CD1c-positive myeloid dendritic cell (primary cell): Measurements from ENCODE around the gene SEC14L3.
A peak's percentile ranks its signal among the peaks of the same experiment; 100 is the strongest.

Source experiments
- DNase-seq: peaks from one replicate; pipeline ENCODE4 v3.0.0-alpha.2; 2016; ENCODE audit errors: extremely low spot score

The SEC14L3 gene

DNA sequence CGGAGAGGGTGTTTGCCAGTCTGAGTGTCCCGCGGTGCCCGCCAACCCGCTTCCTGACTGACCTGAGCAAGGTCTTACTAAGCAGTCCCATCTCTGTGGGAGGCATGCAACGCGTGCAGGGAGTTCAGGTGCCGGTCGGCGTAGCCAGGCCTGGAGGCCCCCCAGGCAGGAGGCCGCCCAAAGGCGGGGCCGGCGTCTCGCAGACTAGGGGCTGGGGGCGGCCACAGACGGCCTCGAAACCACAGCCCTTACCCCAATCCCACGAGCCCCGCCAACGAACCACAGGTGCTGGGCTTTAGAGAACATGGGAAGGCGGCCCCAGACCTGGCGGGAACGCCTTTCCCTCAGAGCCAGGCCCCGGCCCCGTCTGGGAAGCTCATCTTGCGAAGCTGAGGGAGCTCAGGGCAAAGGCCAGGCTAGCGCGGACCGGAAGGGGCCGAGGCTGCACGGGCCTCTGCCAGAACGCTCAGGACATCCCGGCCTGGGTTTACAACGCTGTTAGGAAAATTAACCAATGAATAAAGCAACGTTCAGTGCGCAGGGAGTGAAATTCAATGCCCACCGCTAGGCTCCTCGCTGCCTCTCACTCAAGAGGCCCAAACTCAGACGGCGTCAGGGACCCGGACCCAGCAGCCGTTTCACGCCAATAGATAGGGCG, 48.4 kb downstream of the SEC14L3 start:
- no peak for DNase-seq

DNA sequence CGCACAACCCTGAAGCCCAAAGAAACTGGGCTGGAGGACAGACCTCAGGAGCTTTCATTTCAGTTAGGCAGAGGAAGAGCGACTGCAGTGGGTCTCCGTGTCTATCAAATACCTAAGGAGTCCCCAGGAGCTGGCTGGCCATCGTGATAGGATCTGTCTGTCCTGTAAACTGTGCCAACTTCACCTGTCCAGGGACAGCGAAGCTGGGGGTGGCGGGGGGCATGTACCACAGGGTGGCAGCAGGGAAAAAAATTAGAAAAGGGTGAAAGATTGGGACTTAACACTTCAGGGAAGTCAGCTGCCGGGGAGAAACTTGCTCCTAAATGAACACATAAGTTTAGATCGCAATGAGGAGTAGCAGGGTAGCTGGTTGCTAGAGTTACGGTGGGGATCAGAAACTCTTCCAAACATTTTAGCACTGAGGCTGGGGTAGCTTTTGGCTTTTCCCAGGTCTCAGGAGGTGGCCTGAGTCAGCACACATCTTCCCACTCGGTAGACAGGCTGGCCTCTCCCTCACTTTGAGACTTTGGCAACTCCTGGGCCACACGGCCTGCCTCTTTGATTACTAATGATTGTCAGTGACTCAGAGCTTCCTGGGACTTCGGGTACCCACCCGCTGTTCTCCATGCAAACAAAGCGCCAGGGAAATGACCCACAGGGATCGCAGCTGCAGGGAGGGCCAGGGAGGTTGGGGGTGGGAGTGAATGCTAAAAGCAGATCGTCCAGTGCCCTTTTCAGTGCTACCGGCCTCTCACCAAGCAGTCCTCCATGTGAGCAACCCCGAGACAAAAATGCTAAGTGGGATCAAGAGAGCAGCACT, 49.1 kb downstream of the SEC14L3 start:
- DNase-seq, result peak; percentile 79

- DNase-seq, result no peak
These were observed 49.9 kb downstream of the SEC14L3 start for GRCh38 chr22:30421695-30422480.

- DNase-seq, result peak; percentile 30
These were observed 51.3 kb downstream of the SEC14L3 start for GRCh38 chr22:30420347-30421125.

- no peak for DNase-seq
These were observed 55.0 kb downstream of the SEC14L3 start for GRCh38 chr22:30416837-30417236.

DNA sequence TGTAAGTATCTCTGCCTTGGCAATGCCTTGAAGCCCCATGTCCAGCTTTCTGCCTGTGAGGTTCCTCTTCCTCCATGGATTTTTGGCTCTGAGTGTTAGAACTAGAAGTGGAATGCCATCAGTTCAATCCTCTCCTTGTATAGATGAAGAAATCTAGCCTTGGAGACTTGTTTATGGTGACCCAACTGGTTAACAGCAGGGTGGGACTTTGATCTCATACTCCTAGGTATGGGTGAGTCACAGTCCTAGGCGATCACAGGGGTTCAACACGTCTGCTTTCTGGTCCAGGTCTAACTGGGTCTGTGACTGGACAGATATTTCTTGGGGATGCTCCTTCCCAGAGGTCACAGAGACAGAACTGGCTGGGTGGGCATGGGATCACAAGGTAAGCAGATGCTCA, 55.4 kb downstream of the SEC14L3 start:
- no peak for DNase-seq

DNA sequence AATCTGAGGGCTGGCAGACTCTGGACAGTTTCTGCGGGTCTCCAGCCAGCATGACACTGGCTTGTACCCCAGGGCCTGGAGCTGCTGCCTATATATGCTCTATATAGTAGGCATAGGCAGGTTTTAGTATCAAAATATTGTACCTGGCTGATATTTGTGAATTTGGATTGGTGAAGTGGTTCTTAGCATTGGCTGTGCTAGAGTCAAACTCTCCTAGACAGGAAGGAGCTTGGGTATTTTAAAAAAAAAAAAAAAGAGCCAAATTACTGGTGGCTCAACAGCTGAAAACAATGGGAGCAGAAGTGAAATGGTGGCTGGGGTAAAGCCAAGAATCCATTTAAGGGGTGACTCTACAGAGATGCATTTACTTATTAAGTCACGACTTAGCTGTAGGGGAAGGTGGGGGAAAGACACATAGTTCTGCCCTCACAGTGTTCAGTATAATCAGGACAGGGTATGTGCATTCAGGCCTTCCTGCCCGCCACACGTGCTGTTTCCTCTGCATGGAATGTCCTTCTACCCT, 57.2 kb downstream of the SEC14L3 start:
- DNase-seq, result no peak

DNA sequence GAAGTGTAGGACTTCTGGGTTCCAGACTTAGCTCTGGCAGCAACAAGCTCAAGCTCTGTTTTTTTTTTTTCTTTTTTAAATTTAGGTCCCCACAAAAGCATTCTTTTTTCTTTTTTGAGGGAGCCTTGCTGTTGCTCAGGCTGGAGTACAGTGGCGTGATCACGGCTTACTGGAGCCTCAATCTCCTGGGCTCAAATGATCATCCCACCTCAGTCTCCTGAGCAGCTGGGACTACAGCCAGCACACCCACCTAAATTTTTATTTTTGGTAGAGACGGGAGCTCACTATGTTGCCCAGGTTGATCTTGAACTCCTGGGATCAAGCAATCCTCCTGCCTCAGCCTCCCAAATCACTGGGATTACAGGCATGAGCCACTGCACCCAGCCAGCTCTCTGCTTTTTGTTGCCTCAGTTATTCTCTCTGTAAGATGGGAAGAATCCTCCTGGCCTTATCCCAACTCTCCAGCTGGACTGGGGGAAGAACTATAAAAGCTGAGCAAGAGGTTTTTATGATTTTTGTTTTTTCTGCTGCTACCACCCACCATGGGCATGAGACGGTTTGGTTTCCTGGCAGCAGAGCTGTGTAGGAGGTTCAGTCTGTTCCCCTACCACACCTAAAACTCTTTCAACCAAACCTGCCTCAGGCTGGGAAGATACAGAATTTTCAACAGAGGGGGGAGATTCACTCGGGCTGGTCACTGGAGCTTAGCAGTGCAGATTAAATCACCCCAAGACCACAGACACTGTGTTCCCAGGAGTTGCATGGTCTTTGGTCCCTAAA, 57.9 kb downstream of the SEC14L3 start:
- DNase-seq, result no peak

GRCh38 chr22:30413001-30413400, 58.8 kb downstream of the SEC14L3 start:
- no peak for DNase-seq

GRCh38 chr22:30411780-30412179, 60.0 kb downstream of the SEC14L3 start:
- no peak for DNase-seq
